HepG2 (cell line): ENCODE measurements around the gene CDIP1. TPM values are rescaled to one million over a fixed set of nuclear protein-coding genes. Genes with fewer than 3 reads are reported as not detected.

Experiments used
- ATAC-seq: fragments of 200-7000 bp; cut with Tn5 transposase; 3 replicates; pipeline ENCODE4 v1.9.1; 2020; ENCODE audit warnings: mild to moderate bottlenecking, moderate library complexity
- BruUV-seq: library from RNA; stranded (reverse); fragments of 400-500 nt; replicated peaks from 2 replicates; lab custom pipeline; 2021; lab: Mats Ljungman, UMichigan
- CTCF ChIA-PET: fragments of 300-600 bp; formaldehyde crosslinking; extraction: SDS; loops from one replicate; lab custom pipeline; 2021; ENCODE audit warnings: low total read pairs, inconsistent platforms, low intra/inter-chr PET ratio; lab: Yijun Ruan, JAX
- POLR2A ChIA-PET: fragments of 350-600 bp; sonication (Branson Sonifier 250); formaldehyde crosslinking; loops from one replicate; lab custom pipeline; 2020; ENCODE audit warnings: antibody characterized with exemption, inconsistent platforms; lab: Yijun Ruan, JAX
- DNase-seq: peaks from one replicate; pipeline ENCODE4 v3.0.0-alpha.2; 2015; ENCODE audit warnings: low spot score
- FAIRE-seq: peaks from 3 replicates; lab custom pipeline; 2011; peaks lifted over from hg19 to GRCh38; lab: Jason Lieb, UNC
- H2AFZ ChIP-seq: one replicate; pipeline ENCODE4 v1.6.1; 2011; ENCODE audit warnings: low read length, inconsistent platforms
- H3K27ac ChIP-seq: fragments of 300-600 bp; 3 replicates; pipeline ENCODE4 v1.8.0; 2011; ENCODE audit warnings: mixed run types, mild to moderate bottlenecking, mixed read lengths, low read length, inconsistent platforms; ENCODE audit not compliant: insufficient read depth; ENCODE audit errors: extremely low read length
- H3K27me3 ChIP-seq, 2 experiments: fragments of 200-600 bp in 1 of 2; 2 replicates in 1 of 2; 3 replicates in 1 of 2; pipeline versions ENCODE4 v1.6.0 to v1.8.0; 2011; ENCODE audit warnings: low read length in 2 of 2, mild to moderate bottlenecking in 2 of 2, moderate library complexity in 2 of 2, inconsistent platforms in 1 of 2; ENCODE audit not compliant: insufficient read depth in 2 of 2, control insufficient read depth in 1 of 2
- H3K36me3 ChIP-seq, 2 experiments: fragments of 200-600 bp in 1 of 2; replicated peaks in 1 of 2; 2 replicates in 1 of 2; 3 replicates in 1 of 2; pipeline versions ENCODE4 v1.5.1 to v1.8.0; 2011; ENCODE audit warnings: low read length in 2 of 2, inconsistent platforms in 1 of 2; ENCODE audit not compliant: insufficient read depth in 2 of 2, control insufficient read depth in 1 of 2
- H3K4me1 ChIP-seq: 2 replicates; pipeline ENCODE4 v1.5.1; 2012; ENCODE audit warnings: low read length, inconsistent platforms; ENCODE audit not compliant: insufficient read depth
- H3K4me2 ChIP-seq: 2 replicates; pipeline ENCODE4 v1.6.0; 2011; ENCODE audit warnings: low read depth, low read length, inconsistent platforms
- H3K4me3 ChIP-seq, 3 experiments: fragments of 200-600 bp in 1 of 3; sonication (generic), shearing (Covaris generic) in 1 of 3; replicated peaks in 1 of 3; 2 replicates each; pipeline ENCODE4 v1.5.1; 2011 to 2016; ENCODE audit warnings: low read length in 3 of 3, inconsistent platforms in 2 of 3, low read depth in 2 of 3, mild to moderate bottlenecking in 2 of 3, control low read depth in 1 of 3, mixed read lengths in 1 of 3; ENCODE audit not compliant: insufficient read depth in 1 of 3
- H3K79me2 ChIP-seq: one replicate; pipeline ENCODE4 v1.6.1; 2011; ENCODE audit warnings: low read length, inconsistent platforms; ENCODE audit not compliant: insufficient read depth
- H3K9ac ChIP-seq: 2 replicates; pipeline ENCODE4 v1.6.0; 2011; ENCODE audit warnings: mild to moderate bottlenecking, low read depth, low read length, inconsistent platforms; ENCODE audit not compliant: insufficient read depth
- H3K9me3 ChIP-seq: 2 replicates; pipeline ENCODE4 v1.5.1; 2012; ENCODE audit warnings: mild to moderate bottlenecking, low read length
- H4K20me1 ChIP-seq: 2 replicates; pipeline ENCODE4 v1.6.0; 2011; ENCODE audit warnings: inconsistent platforms, mild to moderate bottlenecking, low read length, moderate library complexity; ENCODE audit not compliant: insufficient read depth
- ARNT2 ChIP-seq: sonication (generic); formaldehyde crosslinking; IDR thresholded peaks from 2 replicates; pipeline ENCODE4 v1.8.0; 2022; ENCODE audit warnings: mild to moderate bottlenecking, low read depth, missing genetic modification reagents, moderate library complexity
- HNRNPL ChIP-seq: fragments of 200-400 bp; formaldehyde crosslinking; IDR thresholded peaks from 2 replicates; pipeline ENCODE4 v1.6.1; 2017; ENCODE audit warnings: mild to moderate bottlenecking, low read depth, low read length
- NR2F6 ChIP-seq, 2 experiments: IDR thresholded peaks; 2 replicates each; pipeline ENCODE4 v1.6.1; 2016; ENCODE audit warnings: antibody characterized with exemption in 1 of 2, mild to moderate bottlenecking in 1 of 2
- PAXIP1 ChIP-seq: sonication (generic); formaldehyde crosslinking; conservative IDR thresholded peaks from 2 replicates; pipeline ENCODE4 v1.4.0; 2020; ENCODE audit warnings: mild to moderate bottlenecking, missing genetic modification reagents, moderate library complexity
- POLR2A ChIP-seq, 2 experiments: IDR thresholded peaks; 2 replicates each; pipeline ENCODE4 v1.6.1; 2011; ENCODE audit warnings: low read depth in 2 of 2, low read length in 2 of 2, mild to moderate bottlenecking in 1 of 2, moderate library complexity in 1 of 2; ENCODE audit not compliant: insufficient read depth in 1 of 2
- POLR2AphosphoS5 ChIP-seq: IDR thresholded peaks from 2 replicates; pipeline ENCODE4 v1.6.1; 2012; ENCODE audit warnings: low read depth, low read length
- RBM22 ChIP-seq: fragments of 200-400 bp; formaldehyde crosslinking; optimal IDR thresholded peaks from 2 replicates; pipeline ENCODE3; 2017; ENCODE audit warnings: mild to moderate bottlenecking, low read length, moderate library complexity
- SALL1 ChIP-seq: sonication (generic); formaldehyde crosslinking; IDR thresholded peaks from 2 replicates; pipeline ENCODE4 v1.8.0; 2022; ENCODE audit warnings: mild to moderate bottlenecking, missing genetic modification reagents
- TBL1XR1 ChIP-seq: fragments of 150-350 bp; IDR thresholded peaks from 2 replicates; pipeline ENCODE4 v1.6.1; 2014; ENCODE audit warnings: borderline replicate concordance, low read length; ENCODE audit not compliant: partially characterized antibody
- ZBTB7B ChIP-seq: sonication (generic); formaldehyde crosslinking; IDR thresholded peaks from 2 replicates; pipeline ENCODE4 v1.4.0; 2020; ENCODE audit warnings: missing genetic modification reagents
- ZNF687 ChIP-seq: sonication (generic); formaldehyde crosslinking; IDR thresholded peaks from 2 replicates; pipeline ENCODE4 v1.5.1; 2020; ENCODE audit warnings: mild to moderate bottlenecking, missing genetic modification reagents, moderate library complexity
- ZNF780A ChIP-seq: sonication (generic); formaldehyde crosslinking; IDR thresholded peaks from 2 replicates; pipeline ENCODE4 v1.8.0; 2022; ENCODE audit warnings: mild to moderate bottlenecking, missing genetic modification reagents, moderate library complexity
- ZSCAN25 ChIP-seq: sonication (generic); formaldehyde crosslinking; IDR thresholded peaks from 2 replicates; pipeline ENCODE4 v1.8.0; 2022; ENCODE audit warnings: mild to moderate bottlenecking, missing genetic modification reagents
- WGBS: methylation state at CpG from one replicate; pipeline ENCODE4 v1.1.6; 2017; ENCODE audit warnings: low lambda C conversion rate; 5-methylcytosine and 5-hydroxymethylcytosine counted together
- in situ Hi-C: cut with HindIII; loops from 2 replicates; pipeline ENCODE4 v1.10.0; 2017; ENCODE audit warnings: low pct_unique_long_range_greater_than_20kb; ENCODE audit not compliant: extremely low pct_ligation_motif_present
- intact Hi-C: fragments of 100-400 bp; cut with micrococcal nuclease; formaldehyde crosslinking; loops from one replicate; pipeline ENCODE4 v1.10.0; 2022; ENCODE audit not compliant: unreplicated experiment
- polyA plus RNA-seq, 8 experiments: library from polyadenylated mRNA; depleted of rRNA in 3 of 8; stranded (reverse) in 7 of 8; unstranded in 1 of 8; fragments of >200 nt; fragmentation: Illumina TruSeq in 4 of 8; extraction: Trizol in 4 of 8; gene quantifications; 2 replicates each; pipeline versions ENCODE4 v1.2.1 to v1.2.3, GENCODE V29; 2011 to 2016; ENCODE audit warnings: low read depth in 4 of 8, missing spikeins in 1 of 8, mixed read lengths in 1 of 8; ENCODE audit not compliant: insufficient read depth in 1 of 8
- total RNA-seq, 5 experiments: library from RNA; depleted of rRNA; stranded (reverse); fragments of >200 nt; fragmentation: Illumina TruSeq; extraction: Trizol; gene quantifications; 2 replicates each; pipeline ENCODE4 v1.2.3, GENCODE V29; 2016; ENCODE audit warnings: low read depth in 1 of 5
- TF ChIP-seq, protein P1 (sequence below): sonication (generic); formaldehyde crosslinking; IDR thresholded peaks from 2 replicates; pipeline ENCODE4 v1.4.0; 2020; ENCODE audit warnings: missing genetic modification reagents

CDIP1 gene
- total and polyA plus RNA-seq, 2 of the 13 experiments (the other 11 are each of a cell fraction or from before 2014, with no cell fraction given) = 31.2 to 56.7 TPM

DNA sequence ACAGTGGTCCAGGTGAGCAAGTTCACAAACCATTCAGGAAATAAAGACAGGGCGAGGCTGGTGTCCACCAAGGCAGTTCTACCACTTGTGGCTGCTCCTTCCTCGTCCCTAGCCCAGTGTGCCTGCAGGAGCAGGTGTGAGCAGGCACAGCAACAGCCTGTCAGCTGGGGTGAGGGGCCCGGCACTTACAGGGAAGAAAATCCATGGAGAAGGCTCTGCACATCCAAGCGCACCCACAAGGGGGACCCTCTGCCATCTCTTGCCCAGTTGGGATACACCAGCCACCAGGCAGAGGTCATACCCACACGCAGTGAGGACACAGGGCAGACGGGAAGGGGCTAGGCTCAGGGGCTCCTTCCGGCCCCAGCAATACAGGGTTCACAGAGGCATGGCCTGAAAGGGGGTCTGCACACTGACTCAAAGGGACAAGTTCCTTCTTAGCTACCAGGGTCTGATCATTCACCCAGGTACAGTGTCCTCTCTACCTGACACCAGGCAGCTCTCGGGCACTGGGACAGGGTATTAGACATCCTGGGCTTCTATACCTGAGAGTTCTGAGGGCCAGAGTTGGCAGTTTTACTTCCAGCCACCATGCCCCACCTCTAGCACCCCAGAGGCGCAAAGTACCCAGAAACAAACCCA, 27.0 kb downstream of the CDIP1 start:
- POLR2A ChIA-PET = interaction anchor here (1.0 to 1.3 kb wide), 2 partner anchors 27 to 38 kb away, joined by 3 to 6 read pairs; partner anchors contain the start of gene CDIP1
- Histone ChIP-seq H2AFZ (no peak overlapping the region), H3K9ac (no peak overlapping the region), H3K4me2 (no peak overlapping the region), H3K9me3 (no peaks in the 10 kb centered on the region), H3K27me3 (no peaks in the 10 kb centered on the region), H3K4me1 (peaks cover 15% of the 10 kb centered on the region; the same call in 1 of the 2 replicates), H3K27ac (no peak overlapping the region), H4K20me1 (peaks cover 21% of the 10 kb centered on the region), H3K4me3 (no peak overlapping the region), H3K36me3 (peaks cover 33 to 70% of the 10 kb centered on the region in 2 experiments), H3K79me2 (peaks cover 21% of the 10 kb centered on the region)
- CTCF ChIA-PET = interaction anchor here (1.8 kb wide), 1 partner anchor 38 kb away, joined by 10 read pairs; no protein-coding TSS in a partner anchor
- in situ Hi-C loops = loop anchor here (5.0 to 25.0 kb wide), 3 partner anchors 36 to 451 kb away; partner anchors contain the start of gene SEC14L5
- WGBS = 90% methylated on average over 3 of the region's 9 CpGs
- ATAC-seq (peak; percentile 81), FAIRE-seq (peak; percentile 47), DNase-seq (peak; percentile 60)
- TSS peak; percentile 47 for BruUV-seq
- intact Hi-C loops = loop anchor here (2.0 kb wide), 2 partner anchors 37 to 73 kb away; no protein-coding TSS in a partner anchor
- TF ChIP-seq ARNT2 = no peak
- peak; percentile 18; the same call in 1 of the 2 replicates for TF ChIP-seq SALL1 (CRISPR knock-in tag)
- TF ChIP-seq PAXIP1 (CRISPR knock-in tag) = no peak
- TF ChIP-seq RBM22 = peak; percentile 65
- peak; percentile 76 for TF ChIP-seq HNRNPL
- no peak for TF ChIP-seq ZBTB7B (CRISPR knock-in tag)
- no peak for TF ChIP-seq POLR2AphosphoS5
- TF ChIP-seq NR2F6 (IDR thresholded peaks at IDR 0.05) = no peak
- TF ChIP-seq NR2F6 (CRISPR knock-in tag; IDR thresholded peaks at IDR 0.05) = 0 out of 2 replicates have a peak, but pooled peaks have one; percentile 22
- TF ChIP-seq POLR2A (IDR thresholded peaks at IDR 0.05; ENCODE audit: insufficient read depth in 1 of 2, low read depth in 2 of 2, low read length in 2 of 2) = 0 out of 4 replicates have a peak, but pooled peaks of 1 of the 2 experiments have one; percentile 18
- TF ChIP-seq ZNF687 (CRISPR knock-in tag) = peak; percentile 29; the same call in 1 of the 2 replicates
- no peak for TF ChIP-seq TBL1XR1
- no peak for TF ChIP-seq ZNF780A (CRISPR knock-in tag)
- TF ChIP-seq, protein P1, sequence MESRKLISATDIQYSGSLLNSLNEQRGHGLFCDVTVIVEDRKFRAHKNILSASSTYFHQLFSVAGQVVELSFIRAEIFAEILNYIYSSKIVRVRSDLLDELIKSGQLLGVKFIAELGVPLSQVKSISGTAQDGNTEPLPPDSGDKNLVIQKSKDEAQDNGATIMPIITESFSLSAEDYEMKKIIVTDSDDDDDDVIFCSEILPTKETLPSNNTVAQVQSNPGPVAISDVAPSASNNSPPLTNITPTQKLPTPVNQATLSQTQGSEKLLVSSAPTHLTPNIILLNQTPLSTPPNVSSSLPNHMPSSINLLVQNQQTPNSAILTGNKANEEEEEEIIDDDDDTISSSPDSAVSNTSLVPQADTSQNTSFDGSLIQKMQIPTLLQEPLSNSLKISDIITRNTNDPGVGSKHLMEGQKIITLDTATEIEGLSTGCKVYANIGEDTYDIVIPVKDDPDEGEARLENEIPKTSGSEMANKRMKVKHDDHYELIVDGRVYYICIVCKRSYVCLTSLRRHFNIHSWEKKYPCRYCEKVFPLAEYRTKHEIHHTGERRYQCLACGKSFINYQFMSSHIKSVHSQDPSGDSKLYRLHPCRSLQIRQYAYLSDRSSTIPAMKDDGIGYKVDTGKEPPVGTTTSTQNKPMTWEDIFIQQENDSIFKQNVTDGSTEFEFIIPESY (CRISPR knock-in tag) = peak; percentile 98
- TF ChIP-seq ZSCAN25 (CRISPR knock-in tag) = no peak
